ENCODE measurements around the gene SEC31B. TPM values are rescaled to one million over a fixed set of nuclear protein-coding genes. Genes with fewer than 3 reads are reported as not detected.

SEC31B gene
- total and polyA plus RNA-seq, 2 donors (not counting 3 experiments of a cell fraction or from before 2014, with no cell fraction given) = 11.1 to 14.4 TPM

DNA sequence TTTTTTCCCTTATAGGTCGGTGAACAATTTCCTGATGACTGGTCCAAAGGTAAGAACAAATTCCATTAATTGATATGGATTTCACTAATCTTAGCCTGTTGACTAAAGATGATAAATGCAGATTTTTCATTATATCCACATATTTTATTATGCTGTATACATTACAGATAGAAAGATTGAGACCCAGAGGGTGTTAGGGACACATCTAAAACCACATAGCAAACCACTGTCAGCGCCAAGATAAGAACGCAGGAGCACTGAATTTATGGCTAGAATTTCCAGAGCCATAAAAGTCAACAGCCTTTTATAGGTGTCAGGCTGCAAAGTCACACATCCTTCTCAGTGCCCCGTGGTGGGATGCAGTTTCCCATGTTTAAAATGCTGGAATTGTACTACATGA is 40.6 kb downstream of the SEC31B start:
- no peak overlapping the region for H3K4me3 ChIP-seq (replicated peaks in 1 of 3; ENCODE audit: insufficient read depth in 1 of 3, low read depth in 1 of 3, low read length in 3 of 3)
- peaks cover 12% of the 10 kb centered on the region for H3K4me1 ChIP-seq (ENCODE audit: control insufficient read depth, extremely low read depth, insufficient read depth, low read length)
- H4K20me1 ChIP-seq (replicated peaks; ENCODE audit: control insufficient read depth, extremely low read depth, insufficient read depth, low read length) = no peaks in the 10 kb centered on the region
- intact Hi-C loops (cut with micrococcal nuclease) (no loop called here), dilution Hi-C loops (cut with MboI; ENCODE audit: extremely low pct_ligation_motif_present, low sequenced_read_pairs) (no loop called here)
- no peak overlapping the region for H3K9ac ChIP-seq (replicated peaks; ENCODE audit: extremely low read depth, insufficient read depth, low read length)
- DNase-seq (ENCODE audit: low read depth, low spot score) (no peak), FAIRE-seq (no peak)
- no peak overlapping the region for H3K4me2 ChIP-seq (ENCODE audit: insufficient read depth, low read length)
- peaks cover 34 to 38% of the 10 kb centered on the region in 2 experiments for H3K27me3 ChIP-seq (ENCODE audit: control insufficient read depth in 2 of 2, insufficient read depth in 2 of 2, low read length in 2 of 2)
- H2AFZ ChIP-seq (ENCODE audit: low read depth, low read length) = no peak overlapping the region
- ChIA-PET POLR2A (no interaction called here), CTCF (interaction anchor here (6.8 kb wide), 1 partner anchor 38 kb away, joined by 78 read pairs; no protein-coding TSS in a partner anchor)
- H3K79me2 ChIP-seq (ENCODE audit: control insufficient read depth, insufficient read depth, low read length) = no peaks in the 10 kb centered on the region
- H3K27ac ChIP-seq (ENCODE audit: insufficient read depth, low read depth, low read length) = no peak overlapping the region
- no peaks in the 10 kb centered on the region for H3K36me3 ChIP-seq (ENCODE audit: control insufficient read depth in 2 of 2, extremely low read depth in 1 of 2, insufficient read depth in 2 of 2, low read length in 2 of 2)
- no peaks in the 10 kb centered on the region for H3K9me1 ChIP-seq (replicated peaks; ENCODE audit: control insufficient read depth, extremely low read depth, insufficient read depth, low read length)
- BruUV-seq (replicated peaks) = no TSS peak
- H3K9me3 ChIP-seq (replicated peaks; ENCODE audit: control insufficient read depth, insufficient read depth, low read length) = no peaks in the 10 kb centered on the region
- TF ChIP-seq GATA2 (IDR thresholded peaks at IDR 0.05; ENCODE audit: insufficient read depth, insufficient read length, low read depth, low read length) (no peak), EZH2 (IDR thresholded peaks at IDR 0.05; ENCODE audit: borderline replicate concordance, low read depth, low read length, severe bottlenecking) (no peak), POLR2AphosphoS5 (IDR thresholded peaks at IDR 0.05; ENCODE audit: insufficient read depth, low read depth, low read length) (no peak), POLR2A (IDR thresholded peaks at IDR 0.05; ENCODE audit: low read depth, low read length) (no peak), FOS (IDR thresholded peaks at IDR 0.05; ENCODE audit: borderline replicate concordance, insufficient read depth, low read length) (no peak), CTCF (IDR thresholded peaks at IDR 0.05; ENCODE audit: extremely low read depth in 1 of 2, insufficient read depth in 1 of 2, low read depth in 1 of 2, low read length in 2 of 2) (no peak), MYC (IDR thresholded peaks at IDR 0.05; ENCODE audit: low read depth, low read length) (no peak), JUN (IDR thresholded peaks at IDR 0.05; ENCODE audit: borderline replicate concordance, insufficient read depth, insufficient read length, low read depth) (no peak)
- TF ChIP-seq, protein P1, sequence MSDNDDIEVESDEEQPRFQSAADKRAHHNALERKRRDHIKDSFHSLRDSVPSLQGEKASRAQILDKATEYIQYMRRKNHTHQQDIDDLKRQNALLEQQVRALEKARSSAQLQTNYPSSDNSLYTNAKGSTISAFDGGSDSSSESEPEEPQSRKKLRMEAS (IDR thresholded peaks at IDR 0.05; ENCODE audit: insufficient read depth, insufficient read length) = no peak

Measured in endothelial cell of umbilical vein (primary cell).